ENCODE measurements around the gene CPB1.
"Not testable (repeated sequence)": the region's sequence is repeated elsewhere in the genome, so short reads cannot be mapped to it uniquely, and the experiment has no call there.

CPB1 gene

GRCh38 chr3:148827585-148827984, at the start of gene CPB1:
CPB1 (plus strand) TSS chr3:148827811; CDS start chr3:148827824, 13 bp downstream.
- CTCF ChIA-PET: interaction anchor here (0.8 kb wide), 1 partner anchor 34 kb away, joined by 3 read pairs; no protein-coding TSS in a partner anchor
- no peak for TF ChIP-seq CTCF (IDR thresholded peaks at IDR 0.05; ENCODE audit: control extremely low read depth, extremely low read depth, low read depth, missing control alignments)
- POLR2A ChIA-PET: no interaction called here
- DNase-seq (ENCODE audit: extremely low spot score): no peak

- POLR2A ChIA-PET: no interaction called here
- CTCF ChIA-PET: no interaction called here
These were observed 48.7 kb upstream of the CPB1 start for GRCh38 chr3:148778926-148779325.

GRCh38 chr3:148785026-148785425, 42.6 kb upstream of the CPB1 start:
- CTCF ChIA-PET; POLR2A ChIA-PET; DNase-seq (ENCODE audit: extremely low spot score): not testable (repeated sequence)

More at GRCh38 chr3:148778926-148779325, 48.7 kb upstream of the CPB1 start:
- TF ChIP-seq CTCF (IDR thresholded peaks at IDR 0.05; ENCODE audit: control extremely low read depth, extremely low read depth, low read depth, missing control alignments): no peak
- DNase-seq (ENCODE audit: extremely low spot score): no peak

GRCh38 chr3:148786159-148786558, 41.5 kb upstream of the CPB1 start:
- POLR2A ChIA-PET; CTCF ChIA-PET; DNase-seq (ENCODE audit: extremely low spot score): not testable (repeated sequence)

- ChIA-PET CTCF (interaction anchor here (0.9 kb wide), 1 partner anchor 9 kb away, joined by 4 read pairs; no protein-coding TSS in a partner anchor), POLR2A (no interaction called here)
- no peak for DNase-seq (ENCODE audit: extremely low spot score)
- no peak for TF ChIP-seq CTCF (IDR thresholded peaks at IDR 0.05; ENCODE audit: control extremely low read depth, extremely low read depth, low read depth, missing control alignments)
These were observed 38.5 kb upstream of the CPB1 start for GRCh38 chr3:148789146-148789545.

- no peak for DNase-seq (ENCODE audit: extremely low spot score)
- ChIA-PET CTCF (interaction anchor here (1.1 kb wide), 1 partner anchor 9 kb away, joined by 3 read pairs; no protein-coding TSS in a partner anchor), POLR2A (no interaction called here)
- no peak for TF ChIP-seq CTCF (IDR thresholded peaks at IDR 0.05; ENCODE audit: control extremely low read depth, extremely low read depth, low read depth, missing control alignments)
These were observed 37.7 kb upstream of the CPB1 start for GRCh38 chr3:148789906-148790305.

- ChIA-PET CTCF (interaction anchor here (1.1 kb wide), 1 partner anchor 9 kb away, joined by 3 read pairs; no protein-coding TSS in a partner anchor), POLR2A (no interaction called here)
- no peak for DNase-seq (ENCODE audit: extremely low spot score)
- TF ChIP-seq CTCF (IDR thresholded peaks at IDR 0.05; ENCODE audit: control extremely low read depth, extremely low read depth, low read depth, missing control alignments): no peak
These were observed 37.2 kb upstream of the CPB1 start for GRCh38 chr3:148790370-148790769.
